Measurements from ENCODE around the gene SLC44A4.
"Not testable (repeated sequence)": the region's sequence is repeated elsewhere in the genome, so short reads cannot be mapped to it uniquely, and the experiment has no call there.

Gene SLC44A4

DNA sequence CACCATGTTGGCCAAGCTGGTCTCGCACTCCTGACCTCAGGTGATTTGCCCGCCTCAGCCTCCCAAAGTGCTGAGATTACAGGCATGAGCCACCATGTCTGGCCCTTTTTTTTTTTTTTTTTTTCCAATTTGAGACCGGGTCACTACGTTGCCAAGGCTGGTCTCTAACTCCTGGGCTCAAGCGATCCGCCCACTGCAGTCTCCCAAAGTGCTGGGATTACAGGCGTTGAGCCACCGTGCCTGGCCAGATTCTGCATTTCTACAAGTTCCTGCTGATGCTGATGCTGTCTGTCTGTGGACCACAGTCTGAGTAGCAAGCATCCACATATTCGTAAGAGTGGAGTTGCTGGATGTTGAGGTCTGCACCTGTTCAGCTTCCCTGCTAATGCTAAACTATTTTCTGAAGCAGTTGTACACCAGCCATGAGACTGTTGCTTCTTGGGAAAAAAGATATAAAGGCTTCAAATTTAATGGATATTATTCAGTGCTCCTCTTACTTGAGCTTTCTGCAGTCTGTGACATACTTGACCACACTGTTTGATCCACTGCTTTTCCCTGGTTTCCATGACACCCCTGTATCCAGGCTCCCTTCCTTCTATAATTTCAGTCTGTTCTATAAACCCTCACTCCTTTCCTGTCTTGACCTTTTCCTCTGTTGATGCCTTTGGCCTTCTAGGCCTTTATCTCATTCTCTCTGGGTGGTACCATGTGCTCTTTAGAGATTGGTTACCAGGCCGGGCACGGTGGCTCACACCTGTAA is 33.2 kb upstream of the SLC44A4 start:
- no peaks in the 10 kb centered on the region for H3K4me1 ChIP-seq (ENCODE audit: control insufficient read depth, insufficient read depth, low read length)
- 69 to 73% methylated on average over 11 of the region's 11 CpGs for WGBS, 2 experiments
- no peak overlapping the region for H3K27ac ChIP-seq (ENCODE audit: insufficient read depth, low read depth, low read length, poor library complexity, severe bottlenecking)
- H3K27me3 ChIP-seq (ENCODE audit: control insufficient read depth, insufficient read depth, low read length, poor library complexity, severe bottlenecking), result no peaks in the 10 kb centered on the region
- H3K4me3 ChIP-seq (ENCODE audit: insufficient read depth, low read depth, low read length), result no peak overlapping the region
- H3K36me3 ChIP-seq (ENCODE audit: control insufficient read depth, insufficient read depth, low read length), result no peaks in the 10 kb centered on the region
- no peaks in the 10 kb centered on the region for H3K9me3 ChIP-seq (ENCODE audit: control insufficient read depth, low read length)

DNA sequence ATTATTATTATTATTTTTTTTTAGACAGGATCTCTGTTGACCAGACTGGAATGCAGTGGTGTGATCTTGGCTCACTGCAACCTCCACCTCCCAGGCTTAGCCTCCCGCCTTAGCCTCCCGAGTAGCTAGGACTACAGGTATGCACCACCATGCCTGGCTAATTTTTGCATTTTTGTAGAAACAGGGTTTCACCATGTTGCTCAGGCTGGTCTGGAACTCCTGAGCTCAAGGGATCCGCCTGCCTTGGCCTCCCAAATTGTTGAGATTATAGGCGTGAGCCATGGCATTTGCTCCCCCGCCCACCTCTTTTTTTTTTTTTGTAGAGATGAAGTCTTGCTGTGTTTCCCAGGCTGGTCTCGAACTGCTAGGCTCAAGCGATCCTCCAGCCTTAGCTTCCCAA is 30.5 kb upstream of the SLC44A4 start:
- H3K27ac ChIP-seq (ENCODE audit: insufficient read depth, low read depth, low read length, poor library complexity, severe bottlenecking); H3K9me3 ChIP-seq (ENCODE audit: control insufficient read depth, low read length); H3K36me3 ChIP-seq (ENCODE audit: control insufficient read depth, insufficient read depth, low read length); H3K4me3 ChIP-seq (ENCODE audit: insufficient read depth, low read depth, low read length); H3K27me3 ChIP-seq (ENCODE audit: control insufficient read depth, insufficient read depth, low read length, poor library complexity, severe bottlenecking); H3K4me1 ChIP-seq (ENCODE audit: control insufficient read depth, insufficient read depth, low read length): not testable (repeated sequence)
- WGBS, 2 experiments, result 78 to 87% methylated on average over 7 of the region's 7 CpGs

DNA sequence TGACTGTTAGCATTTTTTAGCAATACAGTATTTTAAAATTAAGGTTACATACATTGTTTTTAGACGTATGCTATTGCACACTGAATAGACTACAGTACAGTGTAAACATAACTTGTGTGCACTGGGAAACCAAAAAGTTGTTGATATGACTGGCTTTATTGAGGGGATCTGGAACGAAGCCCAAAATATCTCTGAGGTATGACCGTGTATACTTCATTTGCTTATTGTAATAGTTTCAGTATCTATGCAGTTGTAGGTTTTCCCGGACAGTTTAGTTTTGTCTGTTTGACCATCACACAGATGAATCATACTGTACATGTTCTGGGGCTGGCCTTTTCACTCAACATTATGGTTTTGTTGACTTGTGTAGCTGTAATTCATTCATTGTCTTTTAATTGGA is 30.0 kb upstream of the SLC44A4 start:
- Histone ChIP-seq H3K4me1 (ENCODE audit: control insufficient read depth, insufficient read depth, low read length) (no peaks in the 10 kb centered on the region), H3K9me3 (ENCODE audit: control insufficient read depth, low read length) (no peaks in the 10 kb centered on the region)
- WGBS, 2 experiments, result 92 to 93% methylated on average over 4 of the region's 4 CpGs

DNA sequence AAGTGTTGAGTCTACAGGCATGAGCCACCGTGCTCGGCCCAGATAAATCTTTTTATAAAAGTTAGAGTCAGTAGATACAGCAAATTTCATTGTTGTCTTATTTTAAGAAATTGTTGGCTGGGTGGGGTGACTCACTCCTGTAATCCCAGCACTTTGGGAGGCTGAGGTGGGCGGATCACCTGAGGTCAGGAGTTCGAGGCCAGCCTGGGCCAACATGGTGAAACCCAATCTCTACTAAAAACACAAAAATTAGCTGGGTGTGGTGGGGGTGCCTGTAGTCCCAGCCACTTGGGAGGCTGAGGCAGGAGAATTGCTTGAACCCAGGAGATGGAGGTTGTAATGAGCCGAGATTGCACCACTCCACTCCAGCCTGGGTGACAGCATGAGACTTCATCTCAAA is 29.5 kb upstream of the SLC44A4 start:
- not testable (repeated sequence) for H3K4me3 ChIP-seq (ENCODE audit: insufficient read depth, low read depth, low read length); H3K27me3 ChIP-seq (ENCODE audit: control insufficient read depth, insufficient read depth, low read length, poor library complexity, severe bottlenecking); H3K27ac ChIP-seq (ENCODE audit: insufficient read depth, low read depth, low read length, poor library complexity, severe bottlenecking); H3K9me3 ChIP-seq (ENCODE audit: control insufficient read depth, low read length); H3K36me3 ChIP-seq (ENCODE audit: control insufficient read depth, insufficient read depth, low read length); H3K4me1 ChIP-seq (ENCODE audit: control insufficient read depth, insufficient read depth, low read length)
- WGBS, 2 experiments, result 95 to 97% methylated on average over 4 to 5 of the region's 5 CpGs

More for the DNA sequence above, 30.0 kb upstream of the SLC44A4 start:
- H3K27ac ChIP-seq (ENCODE audit: insufficient read depth, low read depth, low read length, poor library complexity, severe bottlenecking), result no peak overlapping the region
- no peak overlapping the region for H3K4me3 ChIP-seq (ENCODE audit: insufficient read depth, low read depth, low read length)
- H3K27me3 ChIP-seq (ENCODE audit: control insufficient read depth, insufficient read depth, low read length, poor library complexity, severe bottlenecking), result no peaks in the 10 kb centered on the region
- H3K36me3 ChIP-seq (ENCODE audit: control insufficient read depth, insufficient read depth, low read length), result no peaks in the 10 kb centered on the region

DNA sequence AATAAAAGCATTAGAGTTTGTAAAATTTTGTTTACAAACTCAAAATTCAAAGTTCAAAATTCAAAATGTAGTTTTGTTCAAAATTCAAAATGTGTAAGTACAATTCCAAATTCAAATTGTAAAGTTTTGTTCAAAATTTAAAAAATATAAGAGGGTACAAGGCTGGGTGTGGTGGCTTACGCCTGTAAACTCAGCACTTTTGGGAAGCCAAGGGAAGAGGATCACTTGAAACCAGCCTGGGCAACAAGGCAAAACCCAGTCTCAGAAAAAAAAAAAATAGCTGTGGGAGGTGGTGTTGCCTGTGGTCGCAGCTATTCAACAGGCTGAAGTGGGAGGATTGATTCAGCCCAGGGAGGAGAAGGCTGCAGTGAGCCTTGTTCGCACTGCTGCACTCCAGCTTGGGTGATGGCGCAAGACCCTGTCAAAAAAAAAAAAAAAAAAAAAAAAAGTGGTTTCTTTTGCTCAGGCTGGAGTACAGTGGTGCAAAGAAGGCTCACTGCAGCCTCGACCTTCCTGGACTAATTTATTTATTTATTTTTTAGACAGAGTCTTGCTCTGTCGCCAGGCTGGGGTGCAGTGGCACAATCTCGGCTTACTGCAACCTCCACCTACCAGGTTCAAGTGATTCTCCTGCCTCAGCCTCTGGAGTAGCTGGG is 28.5 kb upstream of the SLC44A4 start:
- no peaks in the 10 kb centered on the region for H3K27me3 ChIP-seq (ENCODE audit: control insufficient read depth, insufficient read depth, low read length, poor library complexity, severe bottlenecking)
- no peak overlapping the region for H3K27ac ChIP-seq (ENCODE audit: insufficient read depth, low read depth, low read length, poor library complexity, severe bottlenecking)
- H3K36me3 ChIP-seq (ENCODE audit: control insufficient read depth, insufficient read depth, low read length), result no peaks in the 10 kb centered on the region
- H3K9me3 ChIP-seq (ENCODE audit: control insufficient read depth, low read length), result no peaks in the 10 kb centered on the region
- 79 to 82% methylated on average over 7 of the region's 7 CpGs for WGBS, 2 experiments
- no peak overlapping the region for H3K4me3 ChIP-seq (ENCODE audit: insufficient read depth, low read depth, low read length)
- H3K4me1 ChIP-seq (ENCODE audit: control insufficient read depth, insufficient read depth, low read length), result no peaks in the 10 kb centered on the region

DNA sequence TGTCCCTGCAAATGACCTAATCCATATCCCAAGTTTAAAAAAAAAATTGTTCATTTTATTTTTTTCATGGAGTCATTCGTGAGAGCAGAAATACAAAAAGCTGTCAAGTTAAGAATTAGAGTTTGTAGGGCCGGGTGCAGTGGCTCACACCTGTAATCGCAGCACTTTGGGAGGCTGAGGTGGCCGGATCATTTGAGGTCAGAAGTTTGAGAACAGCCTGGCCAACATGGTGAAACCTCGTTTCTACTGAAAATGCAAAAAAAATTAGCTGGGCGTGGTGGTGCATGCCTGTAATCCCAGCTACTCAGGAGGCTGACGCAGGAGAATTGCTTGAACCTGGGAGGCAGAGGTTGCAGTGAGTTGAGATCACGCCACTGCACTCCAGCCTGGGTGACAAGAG is 27.9 kb upstream of the SLC44A4 start:
- not testable (repeated sequence) for H3K4me3 ChIP-seq (ENCODE audit: insufficient read depth, low read depth, low read length); H3K27me3 ChIP-seq (ENCODE audit: control insufficient read depth, insufficient read depth, low read length, poor library complexity, severe bottlenecking); H3K4me1 ChIP-seq (ENCODE audit: control insufficient read depth, insufficient read depth, low read length); H3K27ac ChIP-seq (ENCODE audit: insufficient read depth, low read depth, low read length, poor library complexity, severe bottlenecking); H3K36me3 ChIP-seq (ENCODE audit: control insufficient read depth, insufficient read depth, low read length); H3K9me3 ChIP-seq (ENCODE audit: control insufficient read depth, low read length)
- 88 to 89% methylated on average over 7 to 8 of the region's 8 CpGs for WGBS, 2 experiments

DNA sequence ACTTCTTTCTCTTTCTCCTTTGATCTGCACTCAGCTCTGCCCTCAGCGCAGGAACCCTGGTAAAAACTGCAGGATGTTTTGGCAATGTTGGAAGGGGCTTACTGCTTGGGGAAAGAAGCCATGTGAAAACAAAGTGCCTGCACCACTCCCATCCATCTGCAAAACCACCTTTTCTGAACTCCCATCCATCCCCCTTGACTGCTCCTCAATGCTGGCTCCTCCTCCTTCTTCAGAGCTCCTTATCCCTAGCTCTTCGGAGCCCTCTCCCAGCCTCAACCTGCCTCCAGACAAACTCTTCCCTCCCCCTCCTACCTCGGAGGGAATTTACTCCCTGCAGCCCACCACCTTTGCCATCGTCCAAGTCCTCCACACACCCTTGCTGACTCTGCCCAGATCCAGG is 27.3 kb upstream of the SLC44A4 start:
- WGBS, 2 experiments, result 16 to 28% methylated on average over 4 of the region's 4 CpGs
- H3K27ac ChIP-seq (ENCODE audit: insufficient read depth, low read depth, low read length, poor library complexity, severe bottlenecking), result no peak overlapping the region
- H3K4me3 ChIP-seq (ENCODE audit: insufficient read depth, low read depth, low read length), result no peak overlapping the region
- H3K4me1 ChIP-seq (ENCODE audit: control insufficient read depth, insufficient read depth, low read length), result peaks cover 1% of the 10 kb centered on the region
- no peaks in the 10 kb centered on the region for H3K27me3 ChIP-seq (ENCODE audit: control insufficient read depth, insufficient read depth, low read length, poor library complexity, severe bottlenecking)
- no peaks in the 10 kb centered on the region for H3K36me3 ChIP-seq (ENCODE audit: control insufficient read depth, insufficient read depth, low read length)
- no peaks in the 10 kb centered on the region for H3K9me3 ChIP-seq (ENCODE audit: control insufficient read depth, low read length)

DNA sequence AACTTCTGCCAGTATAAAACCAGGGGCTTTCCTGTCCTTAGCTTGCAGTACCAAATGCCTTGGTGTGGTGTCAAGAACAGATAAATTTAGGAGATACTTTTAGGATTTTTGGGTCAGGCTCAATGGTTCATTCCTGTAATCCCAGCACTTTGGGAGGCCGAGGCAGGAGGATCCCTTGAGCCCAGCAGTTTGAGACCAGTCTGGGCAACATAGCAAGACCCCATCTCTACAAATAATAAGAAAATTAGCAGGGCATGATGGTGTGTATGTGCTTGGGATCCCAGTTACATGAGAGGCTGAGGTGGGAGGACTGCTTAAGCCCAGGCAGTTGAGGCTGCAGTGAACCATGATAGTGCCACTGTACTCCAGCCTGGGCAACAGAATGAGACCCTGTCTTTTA is 26.2 kb upstream of the SLC44A4 start:
- H3K27ac ChIP-seq (ENCODE audit: insufficient read depth, low read depth, low read length, poor library complexity, severe bottlenecking), result no peak overlapping the region

DNA sequence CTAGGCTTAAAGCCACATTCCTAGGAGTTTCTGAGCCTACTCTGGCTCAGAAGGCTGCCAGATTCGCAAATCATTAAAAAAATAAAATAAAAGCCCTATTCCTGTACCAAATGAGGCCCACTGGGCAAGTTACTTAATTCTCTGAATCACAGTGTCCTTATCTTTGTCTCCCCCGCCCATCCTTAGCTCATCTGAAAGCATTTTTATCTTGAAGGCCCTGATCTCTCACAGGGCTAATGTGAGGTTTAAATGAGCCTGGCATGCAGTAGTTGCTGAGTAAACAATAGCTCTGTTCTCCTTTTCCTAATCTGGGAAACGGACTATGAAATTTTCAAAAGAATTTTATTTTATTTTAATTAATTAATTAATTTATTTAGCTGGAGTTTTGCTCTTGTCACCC is 25.2 kb upstream of the SLC44A4 start:
- no peak overlapping the region for H3K4me3 ChIP-seq (ENCODE audit: insufficient read depth, low read depth, low read length)
- WGBS, 2 experiments, result 94 to 96% methylated on average over 2 of the region's 3 CpGs
- H3K9me3 ChIP-seq (ENCODE audit: control insufficient read depth, low read length), result no peaks in the 10 kb centered on the region

More for the DNA sequence above, 26.2 kb upstream of the SLC44A4 start:
- peaks cover 9% of the 10 kb centered on the region for H3K4me1 ChIP-seq (ENCODE audit: control insufficient read depth, insufficient read depth, low read length)
- no peaks in the 10 kb centered on the region for H3K9me3 ChIP-seq (ENCODE audit: control insufficient read depth, low read length)
- no peaks in the 10 kb centered on the region for H3K27me3 ChIP-seq (ENCODE audit: control insufficient read depth, insufficient read depth, low read length, poor library complexity, severe bottlenecking)
- WGBS, 2 experiments, result 86 to 93% methylated on average over 1 of the region's 1 CpG
- no peak overlapping the region for H3K4me3 ChIP-seq (ENCODE audit: insufficient read depth, low read depth, low read length)
- H3K36me3 ChIP-seq (ENCODE audit: control insufficient read depth, insufficient read depth, low read length), result no peaks in the 10 kb centered on the region

DNA sequence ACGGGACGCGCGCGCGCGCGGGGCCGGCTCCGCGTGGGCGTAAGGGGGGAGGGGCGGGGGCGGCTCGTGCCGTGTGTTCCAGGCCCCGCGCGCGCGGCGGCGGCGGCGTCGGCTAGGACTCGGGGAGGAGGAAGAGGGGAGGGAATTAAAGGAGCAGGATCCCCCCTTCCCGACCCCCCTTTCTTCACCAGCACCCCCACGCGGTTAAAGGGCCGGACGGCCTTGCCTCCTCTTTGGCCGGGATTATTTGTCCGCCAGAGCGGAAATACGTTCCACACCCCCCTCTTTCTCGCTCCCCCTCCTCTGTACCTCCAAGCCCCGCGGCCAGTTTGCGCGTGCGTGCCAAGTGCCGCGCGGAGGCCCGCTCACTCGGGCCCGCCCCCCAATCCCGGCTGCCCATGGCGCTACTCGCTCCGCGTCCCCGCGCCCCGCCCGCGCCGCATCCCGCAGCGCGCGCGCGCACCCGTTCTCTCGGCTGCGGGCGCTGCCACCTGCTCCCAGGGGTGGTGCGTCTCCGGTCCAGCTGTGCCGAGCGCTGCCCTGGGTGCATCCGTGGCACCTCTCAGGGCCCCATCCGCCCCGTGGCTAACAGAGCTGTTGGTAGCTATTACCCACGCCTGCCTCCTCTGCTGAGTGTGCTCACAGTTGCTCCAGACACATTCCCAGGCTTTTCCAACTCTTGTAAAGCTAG is 23.3 kb upstream of the SLC44A4 start, which contains the start of gene ZBTB12:
ZBTB12 (minus strand) TSS at position 134 of the 691 bp plus-strand sequence. CDS start 781 bp downstream, outside the sequence.
- no peaks in the 10 kb centered on the region for H3K36me3 ChIP-seq (ENCODE audit: control insufficient read depth, insufficient read depth, low read length)
- peak within 1 kb of the TSS; percentile 31 for H3K27ac ChIP-seq (ENCODE audit: insufficient read depth, low read depth, low read length, poor library complexity, severe bottlenecking)
- peak within 1 kb of the TSS; percentile 68 for H3K4me3 ChIP-seq (ENCODE audit: insufficient read depth, low read depth, low read length)
- no peaks in the 10 kb centered on the region for H3K27me3 ChIP-seq (ENCODE audit: control insufficient read depth, insufficient read depth, low read length, poor library complexity, severe bottlenecking)
- WGBS, 2 experiments, result 0% methylated on average over 76 to 77 of the region's 77 CpGs
- H3K9me3 ChIP-seq (ENCODE audit: control insufficient read depth, low read length), result no peaks in the 10 kb centered on the region
- peaks cover 15% of the 10 kb centered on the region for H3K4me1 ChIP-seq (ENCODE audit: control insufficient read depth, insufficient read depth, low read length)

More for the DNA sequence above, 25.2 kb upstream of the SLC44A4 start:
- H3K36me3 ChIP-seq (ENCODE audit: control insufficient read depth, insufficient read depth, low read length), result no peaks in the 10 kb centered on the region
- H3K4me1 ChIP-seq (ENCODE audit: control insufficient read depth, insufficient read depth, low read length), result peaks cover 9% of the 10 kb centered on the region
- no peak overlapping the region for H3K27ac ChIP-seq (ENCODE audit: insufficient read depth, low read depth, low read length, poor library complexity, severe bottlenecking)
- H3K27me3 ChIP-seq (ENCODE audit: control insufficient read depth, insufficient read depth, low read length, poor library complexity, severe bottlenecking), result no peaks in the 10 kb centered on the region
